ENCODE data around the gene CIITA. TPM values are rescaled to one million over a fixed set of nuclear protein-coding genes. Genes with fewer than 3 reads are reported as not detected.

Gene CIITA
- total RNA-seq, 1 experiment from 2014 or later = not detected

GRCh38 chr16:10878328-10878643 is 1.3 kb downstream of the CIITA start:
- WGBS (ENCODE audit: extremely low coverage, insufficient read length, low lambda C conversion rate) = no CpG with 5 or more reads among the region's 4 CpGs
- H3K36me3 Mint-ChIP-seq (ENCODE audit: insufficient read depth in 1 of 3, low read depth in 3 of 3) = no peaks in the 10 kb centered on the region
- H3K9ac ChIP-seq (ENCODE audit: extremely low read depth, insufficient read length, low read length) = no peak overlapping the region

More at GRCh38 chr16:10878328-10878643, 1.3 kb downstream of the CIITA start:
- Mint-ChIP-seq H3K27ac (no peak overlapping the region), H3K9me3 (peaks cover 0 to 3% of the 10 kb centered on the region in 2 experiments; a peak in 1 of 5 replicates), H3K4me3 (no peak overlapping the region), H3K27me3 (ENCODE audit: low read depth) (peaks cover 16% of the 10 kb centered on the region), H3K4me1 (peaks cover 12 to 29% of the 10 kb centered on the region in 2 experiments)
- H3K9me3 ChIP-seq (ENCODE audit: control insufficient read depth, low read depth, low read length) = no peaks in the 10 kb centered on the region
- no peaks in the 10 kb centered on the region for H3K79me2 ChIP-seq (ENCODE audit: insufficient read depth, low read length)
- H3K4me2 ChIP-seq (ENCODE audit: insufficient read depth, insufficient read length, low read length) = peak overlapping the region; percentile 19
- H4K5ac ChIP-seq (ENCODE audit: insufficient read length, low read depth, low read length) = no peak overlapping the region
- no peak overlapping the region for H2BK20ac ChIP-seq (ENCODE audit: low read depth, low read length, poor library complexity, severe bottlenecking)
- H3K27me3 ChIP-seq (ENCODE audit: insufficient read depth, low read length) = peaks cover 4% of the 10 kb centered on the region; the same call in 1 of the 2 replicates
- no peaks in the 10 kb centered on the region for H4K20me1 ChIP-seq (ENCODE audit: control insufficient read depth, insufficient read depth, insufficient read length)
- H3K4ac ChIP-seq (ENCODE audit: low read depth, low read length) = no peak overlapping the region
- no peaks in the 10 kb centered on the region for H3K79me1 ChIP-seq (ENCODE audit: insufficient read depth, low read depth, low read length, poor library complexity, severe bottlenecking)
- TF ChIP-seq CTCF (conservative IDR thresholded peaks at IDR 0.05) = no peak
- H3K4me1 ChIP-seq (ENCODE audit: insufficient read depth, low read length) = no peaks in the 10 kb centered on the region; the same call in 1 of the 2 replicates
- no peak overlapping the region for H2AK5ac ChIP-seq (ENCODE audit: insufficient read length, low read length)
- DNase-seq = no peak
- no peak overlapping the region for H3K27ac ChIP-seq (ENCODE audit: insufficient read length, low read depth, low read length)
- H3K14ac ChIP-seq (ENCODE audit: insufficient read depth, low read length) = no peak overlapping the region
- H2BK15ac ChIP-seq (ENCODE audit: low read depth, low read length) = no peak overlapping the region
- H2BK120ac ChIP-seq (ENCODE audit: low read depth, low read length, poor library complexity, severe bottlenecking) = no peak overlapping the region
- H2AFZ ChIP-seq (ENCODE audit: low read length) = no peak overlapping the region
- H4K91ac ChIP-seq (ENCODE audit: insufficient read length, low read depth, low read length) = no peak overlapping the region
- no peak overlapping the region for H2BK5ac ChIP-seq (ENCODE audit: insufficient read length, low read length)
- no peak overlapping the region for H4K8ac ChIP-seq (replicated peaks; ENCODE audit: insufficient read length, low read depth, low read length)
- no peak overlapping the region for H3K23ac ChIP-seq (ENCODE audit: insufficient read length, low read depth, low read length)
- no peak overlapping the region for H2BK12ac ChIP-seq (ENCODE audit: insufficient read length, low read depth, low read length)
- no peak overlapping the region for H3K18ac ChIP-seq (ENCODE audit: insufficient read length, low read depth, low read length)
- no peak overlapping the region for H3T11ph ChIP-seq (ENCODE audit: low read length)
- H3K23me2 ChIP-seq (ENCODE audit: insufficient read length, low read depth, low read length, poor library complexity, severe bottlenecking) = peaks cover 5% of the 10 kb centered on the region
- no peak overlapping the region for H3K56ac ChIP-seq (ENCODE audit: insufficient read length, low read depth, low read length)
